ENCODE measurements around the gene CCDC27. TPM values are rescaled to one million over a fixed set of nuclear protein-coding genes. Genes with fewer than 3 reads are reported as not detected.

Gene CCDC27
- total RNA-seq, 1 experiment from 2014 or later, result not detected

GRCh38 chr1:3820316-3820715 lies 68.1 kb downstream of the CCDC27 start:
- Histone ChIP-seq H3K9ac (ENCODE audit: low read length) (no peak overlapping the region), H3K9me3 (ENCODE audit: low read length) (no peaks in the 10 kb centered on the region), H2AFZ (ENCODE audit: low read length) (no peak overlapping the region), H3K4me2 (ENCODE audit: low read length) (no peak overlapping the region), H3K27ac (ENCODE audit: low read length) (no peak overlapping the region), H3K4me1 (ENCODE audit: insufficient read depth, low read length) (no peaks in the 10 kb centered on the region), H3K79me2 (ENCODE audit: low read length) (no peaks in the 10 kb centered on the region), H3K4me3 (ENCODE audit: low read length) (no peak overlapping the region), H4K20me1 (ENCODE audit: low read length) (no peaks in the 10 kb centered on the region), H3K36me3 (ENCODE audit: low read depth, low read length) (peaks cover 23% of the 10 kb centered on the region), H3K9me2 (replicated peaks; ENCODE audit: low read length) (no peaks in the 10 kb centered on the region), H3K27me3 (ENCODE audit: low read length) (no peaks in the 10 kb centered on the region), H3F3A (ENCODE audit: low read length, unreplicated experiment) (no peaks in the 10 kb centered on the region)
- TF ChIP-seq EZH2phosphoT487 (IDR thresholded peaks at IDR 0.05; ENCODE audit: borderline replicate concordance, low read length), result no peak
- TF ChIP-seq, protein P1, sequence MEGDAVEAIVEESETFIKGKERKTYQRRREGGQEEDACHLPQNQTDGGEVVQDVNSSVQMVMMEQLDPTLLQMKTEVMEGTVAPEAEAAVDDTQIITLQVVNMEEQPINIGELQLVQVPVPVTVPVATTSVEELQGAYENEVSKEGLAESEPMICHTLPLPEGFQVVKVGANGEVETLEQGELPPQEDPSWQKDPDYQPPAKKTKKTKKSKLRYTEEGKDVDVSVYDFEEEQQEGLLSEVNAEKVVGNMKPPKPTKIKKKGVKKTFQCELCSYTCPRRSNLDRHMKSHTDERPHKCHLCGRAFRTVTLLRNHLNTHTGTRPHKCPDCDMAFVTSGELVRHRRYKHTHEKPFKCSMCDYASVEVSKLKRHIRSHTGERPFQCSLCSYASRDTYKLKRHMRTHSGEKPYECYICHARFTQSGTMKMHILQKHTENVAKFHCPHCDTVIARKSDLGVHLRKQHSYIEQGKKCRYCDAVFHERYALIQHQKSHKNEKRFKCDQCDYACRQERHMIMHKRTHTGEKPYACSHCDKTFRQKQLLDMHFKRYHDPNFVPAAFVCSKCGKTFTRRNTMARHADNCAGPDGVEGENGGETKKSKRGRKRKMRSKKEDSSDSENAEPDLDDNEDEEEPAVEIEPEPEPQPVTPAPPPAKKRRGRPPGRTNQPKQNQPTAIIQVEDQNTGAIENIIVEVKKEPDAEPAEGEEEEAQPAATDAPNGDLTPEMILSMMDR (conservative IDR thresholded peaks at IDR 0.05; ENCODE audit: low read depth, low read length), result no peak
- TF ChIP-seq EZH2 (IDR thresholded peaks at IDR 0.05; ENCODE audit: low read length, unreplicated experiment), result no peak
- intact Hi-C loops (cut with micrococcal nuclease), result no loop called here
- DNase-seq, result no peak
- no peak for ATAC-seq
- ChIA-PET POLR2A (ENCODE audit: unreplicated experiment) (no interaction called here), CTCF (interaction anchor here (0.5 kb wide), 1 partner anchor 25 kb away, joined by 3 read pairs; no protein-coding TSS in a partner anchor)
- BruUV-seq (replicated peaks), result no TSS peak

- ATAC-seq (no peak), DNase-seq (no peak)
- no peak overlapping the region for H3K4me2 ChIP-seq (ENCODE audit: low read length)
- ChIA-PET POLR2A (ENCODE audit: unreplicated experiment) (no interaction called here), CTCF (interaction anchor here (0.5 kb wide), 1 partner anchor 24 kb away, joined by 3 read pairs; no protein-coding TSS in a partner anchor)
- no peak overlapping the region for H3K9ac ChIP-seq (ENCODE audit: low read length)
- no TSS peak for BruUV-seq (replicated peaks)
- H3K27me3 ChIP-seq (ENCODE audit: low read length), result no peaks in the 10 kb centered on the region
- H3K4me3 ChIP-seq (ENCODE audit: low read length), result no peak overlapping the region
- no peaks in the 10 kb centered on the region for H3K4me1 ChIP-seq (ENCODE audit: insufficient read depth, low read length)
- H3K9me2 ChIP-seq (replicated peaks; ENCODE audit: low read length), result no peaks in the 10 kb centered on the region
- intact Hi-C loops (cut with micrococcal nuclease), result no loop called here
- H4K20me1 ChIP-seq (ENCODE audit: low read length), result no peaks in the 10 kb centered on the region
- H3K27ac ChIP-seq (ENCODE audit: low read length), result no peak overlapping the region
- peaks cover 29% of the 10 kb centered on the region for H3K36me3 ChIP-seq (ENCODE audit: low read depth, low read length)
- no peaks in the 10 kb centered on the region for H3F3A ChIP-seq (ENCODE audit: low read length, unreplicated experiment)
- no peak overlapping the region for H2AFZ ChIP-seq (ENCODE audit: low read length)
- no peak for TF ChIP-seq EZH2 (IDR thresholded peaks at IDR 0.05; ENCODE audit: low read length, unreplicated experiment)
- TF ChIP-seq, protein P1 (conservative IDR thresholded peaks at IDR 0.05; ENCODE audit: low read depth, low read length), result no peak
- TF ChIP-seq EZH2phosphoT487 (IDR thresholded peaks at IDR 0.05; ENCODE audit: borderline replicate concordance, low read length), result no peak
- H3K79me2 ChIP-seq (ENCODE audit: low read length), result no peaks in the 10 kb centered on the region
- no peaks in the 10 kb centered on the region for H3K9me3 ChIP-seq (ENCODE audit: low read length)
These were observed 68.8 kb downstream of the CCDC27 start for GRCh38 chr1:3821004-3821403.

Other genes with a start within 250 kb of the CCDC27 start
- 32.5 and 40.1 TPM in 2 replicates for gene MEGF6, start 140.9 kb upstream of the CCDC27 start, total RNA-seq (2014; rRNA removed)
- gene TPRG1L, start 127.4 kb upstream of the CCDC27 start, total RNA-seq (2014; rRNA removed), result 32.0 and 44.5 TPM in 2 replicates
- 57.2 and 67.8 TPM in 2 replicates for gene WRAP73, start 102.3 kb upstream of the CCDC27 start, total RNA-seq (2014; rRNA removed)
- 2.5 and 2.6 TPM in 2 replicates for gene TP73, start 99.9 kb upstream of the CCDC27 start, total RNA-seq (2014; rRNA removed)
- 10.8 and 14.3 TPM in 2 replicates for gene SMIM1, start 20.3 kb downstream of the CCDC27 start, total RNA-seq (2014; rRNA removed)
- 77.4 and 102 TPM in 2 replicates for gene LRRC47, start 44.0 kb downstream of the CCDC27 start, total RNA-seq (2014; rRNA removed)
- gene CEP104, start 104.8 kb downstream of the CCDC27 start, total RNA-seq (2014; rRNA removed), result 60.9 and 64.1 TPM in 2 replicates
- gene DFFB, start 105.0 kb downstream of the CCDC27 start, total RNA-seq (2014; rRNA removed), result 17.1 and 19.6 TPM in 2 replicates
- gene C1orf174, start 147.8 kb downstream of the CCDC27 start, total RNA-seq (2014; rRNA removed), result 64.2 and 70.9 TPM in 2 replicates